ENCODE results near the gene FAM162A. TPM values are rescaled to one million over a fixed set of nuclear protein-coding genes. Genes with fewer than 3 reads are reported as not detected.
A peak's percentile ranks its signal among the peaks of the same experiment; 100 is the strongest.

The FAM162A gene
- total and polyA plus RNA-seq, 9 of the 15 experiments (the other 6 are each of a cell fraction or from before 2014, with no cell fraction given), result 37.5 to 211 (median 101) TPM

GRCh38 chr3:122390665-122391064, 6.7 kb downstream of the FAM162A start (continued):
- TF ChIP-seq CBFA2T2 (conservative IDR thresholded peaks at IDR 0.05) (peak; percentile 54), PKNOX1 (IDR thresholded peaks at IDR 0.05) (no peak), NCOA6 (IDR thresholded peaks at IDR 0.05) (no peak), ERF (CRISPR knock-in tag; IDR thresholded peaks at IDR 0.05) (no peak), SMAD3 (CRISPR knock-in tag; conservative IDR thresholded peaks at IDR 0.05) (no peak), NFIC (IDR thresholded peaks at IDR 0.05) (no peak), KLF6 (CRISPR knock-in tag; IDR thresholded peaks at IDR 0.05; ENCODE audit: borderline replicate concordance) (no peak), POLR2H (tag; IDR thresholded peaks at IDR 0.05; ENCODE audit: low read depth) (no peak), NR4A1 (CRISPR knock-in tag; IDR thresholded peaks at IDR 0.05) (no peak), NR4A1 (tag; IDR thresholded peaks at IDR 0.05) (no peak), RHOXF2B (CRISPR knock-in tag; conservative IDR thresholded peaks at IDR 0.05) (no peak), MAFK (IDR thresholded peaks at IDR 0.05; ENCODE audit: low read length) (no peak), TEAD2 (tag; IDR thresholded peaks at IDR 0.05) (no peak), KDM2B (CRISPR knock-in tag; IDR thresholded peaks at IDR 0.05) (no peak), CLOCK (CRISPR knock-in tag; IDR thresholded peaks at IDR 0.05; ENCODE audit: borderline replicate concordance) (no peak), GABPB2 (CRISPR knock-in tag; conservative IDR thresholded peaks at IDR 0.05) (no peak), TAL1 (IDR thresholded peaks at IDR 0.05) (peak; percentile 55; the same call in 1 of the 2 replicates), ZNF77 (CRISPR knock-in tag; IDR thresholded peaks at IDR 0.05) (no peak), RB1 (IDR thresholded peaks at IDR 0.05; ENCODE audit: low read depth) (no peak), HDAC1 (IDR thresholded peaks at IDR 0.05) (no peak), ZNF24 (IDR thresholded peaks at IDR 0.05) (no peak)

Data from K562 (cell line).